Pancreas (tissue), 10 donors: ENCODE measurements around the gene ABTB1. TPM values are rescaled to one million over a fixed set of nuclear protein-coding genes. Genes with fewer than 3 reads are reported as not detected.

ENCODE experiments used
- ATAC-seq, 4 donors: fragments of 200-7000 bp; cut with Tn5 transposase; one replicate each; pipeline versions ENCODE4 v1.8.0 to v1.9.1; 2020; ENCODE audit warnings: mild to moderate bottlenecking in 4 of 4, moderate library complexity in 4 of 4
- DNase-seq, 6 donors: peaks; one replicate each; pipeline ENCODE4 v3.0.0-alpha.2; 2020
- FAIRE-seq: peaks from 2 replicates; lab custom pipeline; 2012; peaks lifted over from hg19 to GRCh38; lab: Jason Lieb, UNC
- H3K27ac ChIP-seq, 4 donors: fragments of 200-600 bp; sonication (generic); 1 replicate in 3 of 4; 2 replicates in 1 of 4; pipeline versions ENCODE4 v1.5.0 to v1.8.0; 2020
- H3K27me3 ChIP-seq, 4 donors: fragments of 200-600 bp; one replicate each; pipeline ENCODE4 v1.8.0; 2021
- H3K36me3 ChIP-seq, 3 donors: fragments of 200-600 bp; sonication (generic) in 1 of 3; one replicate each; pipeline versions ENCODE4 v1.5.0 to v1.8.0; 2020 to 2021
- H3K4me1 ChIP-seq, 3 donors: fragments of 200-600 bp; one replicate each; pipeline ENCODE4 v1.8.0; 2021
- H3K4me3 ChIP-seq, 4 donors: fragments of 200-600 bp; sonication (generic) in 2 of 4; one replicate each; pipeline versions ENCODE4 v1.5.0 to v1.8.0; 2020 to 2021
- H3K9me3 ChIP-seq, 4 donors: fragments of 200-600 bp; one replicate each; pipeline ENCODE4 v1.8.0; 2021
- CTCF ChIP-seq, 4 donors: fragments of 200-600 bp; sonication (generic) in 3 of 4; IDR thresholded peaks; one replicate each; pipeline versions ENCODE4 v1.5.0 to v1.8.0; 2021; ENCODE audit warnings: antibody characterized with exemption in 4 of 4
- WGBS, 2 donors: extraction: QIAGEN DNeasy Blood & Tissue Kit; methylation state at CpG; one replicate each; pipeline ENCODE4 v1.1.7; 2013; 5-methylcytosine and 5-hydroxymethylcytosine counted together
- intact Hi-C, 3 donors: fragments of 100-400 bp; cut with DNase I; formaldehyde crosslinking; loops; one replicate each; pipeline versions ENCODE4 v1.11.1 to v1.14.2; 2022
- polyA plus RNA-seq, 2 donors: library from polyadenylated mRNA; stranded (reverse); fragments of 200-250 nt; gene quantifications; one replicate each; pipeline ENCODE4 v1.2.3, GENCODE V29; 2013
- total RNA-seq, 6 donors: library from RNA; stranded (reverse); fragmentation: NEBNext Ultra II Directional in 4 of 6; extraction: Animal tissue kit (Norgen Biotek cat#: 25700) in 4 of 6; gene quantifications; one replicate each; pipeline versions ENCODE4 v1.2.1 to v1.2.4, GENCODE V29; 2021 to 2023
- donor health status: healthy with polysubstance abuse.
- donor health status: DM: no; HTN: no; CAD: no; lungs with moderate emphysema.
- donor health status: DM: no; HTN: no; CAD: no.
- donor health status: control.
- donor health status: control.
- donor health status: Bipolar disorder and iron deficiency.
- donor health status: DM: yes; HTN: yes; CAD: no.
- donor health status: DM: no; HTN: no; CAD: no.
- donor health status: DM: no; HTN: no; CAD: no.
- donor health status: DM: yes; HTN: yes; CAD: no.

The ABTB1 gene
- total and polyA plus RNA-seq, 8 donors = 7.6 to 60.7 (median 17.2) TPM

GRCh38 chr3:127682561-127682960, 9.8 kb downstream of the ABTB1 start:
- ATAC-seq = no peak
- Histone ChIP-seq H3K36me3 (no peaks in the 10 kb centered on the region), H3K4me3 (no peak overlapping the region), H3K4me1 (no peaks in the 10 kb centered on the region), H3K27me3 (no peaks in the 10 kb centered on the region), H3K27ac (no peak overlapping the region), H3K9me3 (no peaks in the 10 kb centered on the region)
- peak in 3 of 6 donors; percentile 5 to 24 (median 6) for DNase-seq
- intact Hi-C loops = no loop called here
- no peak for TF ChIP-seq CTCF (IDR thresholded peaks at IDR 0.05)
- no peak for FAIRE-seq
- WGBS, 2 donors = 72% methylated on average over 8 of the region's 8 CpGs

GRCh38 chr3:127684871-127685707, 12.3 kb downstream of the ABTB1 start:
- no peak for TF ChIP-seq CTCF (IDR thresholded peaks at IDR 0.05)
- H3K27ac ChIP-seq = no peak overlapping the region
- no peaks in the 10 kb centered on the region for H3K9me3 ChIP-seq
- ATAC-seq (peak in 1 of 4 donors; percentile 11), DNase-seq (peak in 2 of 6 donors; percentile 10 to 47), FAIRE-seq (no peak)
- H3K4me1 ChIP-seq = no peaks in the 10 kb centered on the region
- no peaks in the 10 kb centered on the region for H3K27me3 ChIP-seq
- H3K36me3 ChIP-seq = no peaks in the 10 kb centered on the region
- H3K4me3 ChIP-seq = no peak overlapping the region
- intact Hi-C loops = no loop called here
- WGBS, 2 donors = 61 to 72% methylated on average over 22 of the region's 22 CpGs

- H3K27me3 ChIP-seq = no peaks in the 10 kb centered on the region
- no peak overlapping the region for H3K4me3 ChIP-seq
- FAIRE-seq (no peak), DNase-seq (no peak), ATAC-seq (no peak)
- TF ChIP-seq CTCF (IDR thresholded peaks at IDR 0.05) = no peak
- no peaks in the 10 kb centered on the region for H3K4me1 ChIP-seq
- no peaks in the 10 kb centered on the region for H3K36me3 ChIP-seq
- WGBS, 2 donors = 79 to 83% methylated on average over 4 of the region's 4 CpGs
- intact Hi-C loops = no loop called here
- H3K27ac ChIP-seq = no peak overlapping the region
- no peaks in the 10 kb centered on the region for H3K9me3 ChIP-seq
Observed at GRCh38 chr3:127685708-127686511, 13.2 kb downstream of the ABTB1 start.

GRCh38 chr3:127686512-127686894, 13.8 kb downstream of the ABTB1 start:
- FAIRE-seq (no peak), DNase-seq (no peak), ATAC-seq (no peak)
- Histone ChIP-seq H3K27ac (no peak overlapping the region), H3K36me3 (no peaks in the 10 kb centered on the region), H3K9me3 (no peaks in the 10 kb centered on the region), H3K4me3 (no peak overlapping the region), H3K4me1 (no peaks in the 10 kb centered on the region), H3K27me3 (no peaks in the 10 kb centered on the region)
- intact Hi-C loops = no loop called here
- no peak for TF ChIP-seq CTCF (IDR thresholded peaks at IDR 0.05)
